Ishikawa (cell line): ENCODE results near the gene CMTM8.

Experiments used
- CREB1 ChIP-seq: IDR thresholded peaks from 2 replicates; pipeline ENCODE4 v1.6.1; 2012; ENCODE audit warnings: low read depth
- EP300 ChIP-seq: IDR thresholded peaks from 2 replicates; pipeline ENCODE4 v1.6.1; 2012; ENCODE audit warnings: borderline replicate concordance
- FOXM1 ChIP-seq: IDR thresholded peaks from 2 replicates; pipeline ENCODE4 v1.6.1; 2012; ENCODE audit warnings: low read depth, borderline replicate concordance
- REST ChIP-seq: IDR thresholded peaks from 2 replicates; pipeline ENCODE4 v1.6.1; 2012; ENCODE audit warnings: low read depth, mild to moderate bottlenecking
- TAF1 ChIP-seq: IDR thresholded peaks from 2 replicates; pipeline ENCODE4 v1.6.1; 2012; ENCODE audit warnings: low read depth, mild to moderate bottlenecking
- YY1 ChIP-seq: IDR thresholded peaks from 2 replicates; pipeline ENCODE4 v1.6.1; 2012; ENCODE audit warnings: low read depth

GRCh38 chr3:32215185-32215584 is 23.3 kb upstream of the CMTM8 start:
- no peak for TF ChIP-seq REST
- TF ChIP-seq CREB1 = no peak
- TF ChIP-seq FOXM1 = no peak
- no peak for TF ChIP-seq EP300
- TF ChIP-seq TAF1 = no peak
- TF ChIP-seq YY1 = no peak
